ENCODE data around the gene AP4S1.

AP4S1 gene

DNA sequence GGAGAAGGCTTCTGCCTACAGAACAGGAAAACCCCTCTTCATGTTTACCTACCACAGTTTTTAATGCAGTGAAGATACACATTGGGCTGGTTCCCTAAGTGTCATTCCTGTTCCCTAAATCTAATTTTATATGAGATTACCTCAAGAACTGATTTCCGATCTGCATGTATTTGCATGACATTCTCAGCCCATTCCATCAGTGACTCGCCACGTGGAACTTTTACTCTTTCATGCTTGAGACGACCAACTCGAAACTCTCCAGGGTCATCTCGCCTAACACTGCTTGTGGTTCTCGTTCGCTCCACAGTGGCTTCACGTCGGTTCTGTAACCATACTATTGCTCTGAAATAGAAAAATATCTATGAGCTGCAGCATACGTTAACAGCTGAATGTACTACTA lies 83.8 kb downstream of the AP4S1 start:
- no peak for TF ChIP-seq ZNF274 (IDR thresholded peaks at IDR 0.05; ENCODE audit: low read depth, low read length)
- H3K4me3 ChIP-seq (ENCODE audit: low read length) = no peak overlapping the region

DNA sequence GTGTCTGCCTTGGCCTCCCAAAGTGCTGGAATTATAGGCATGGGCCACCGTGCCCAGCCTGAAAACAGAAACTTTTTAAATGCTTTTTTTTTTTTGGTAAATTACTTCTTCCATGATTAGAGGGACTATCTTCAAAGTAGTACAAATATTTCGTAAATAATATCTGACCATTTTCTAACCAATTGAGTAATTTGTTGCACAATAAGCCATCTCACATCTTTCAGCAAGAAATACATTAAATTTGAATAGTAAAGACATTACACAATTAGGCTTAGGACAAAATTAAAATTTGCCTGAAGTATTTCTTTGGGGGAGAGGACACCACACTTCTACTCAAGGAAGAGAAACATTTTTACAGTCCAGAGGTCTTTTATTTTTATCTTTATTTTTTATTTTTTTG lies 85.4 kb downstream of the AP4S1 start:
- no peak overlapping the region for H3K4me3 ChIP-seq (ENCODE audit: low read length)
- no peak for TF ChIP-seq ZNF274 (IDR thresholded peaks at IDR 0.05; ENCODE audit: low read depth, low read length)

DNA sequence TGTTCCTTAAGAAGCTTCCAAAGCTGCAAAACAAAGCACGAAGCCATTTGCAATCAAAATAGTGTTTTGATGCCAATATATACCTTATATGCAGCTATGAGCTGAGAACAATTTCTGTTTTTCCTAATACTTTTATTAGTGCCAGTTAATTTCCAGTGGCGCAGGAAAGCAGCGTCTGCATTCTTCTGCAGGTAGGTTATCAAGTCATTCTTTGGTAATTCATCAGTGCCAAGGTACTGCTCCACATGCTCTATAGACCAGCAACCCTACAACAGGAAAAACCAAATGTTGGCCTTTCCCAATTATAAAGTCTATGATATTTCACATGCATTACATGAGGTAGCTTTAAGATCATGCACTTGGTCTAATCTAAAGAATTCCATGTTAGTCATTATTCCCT lies 88.3 kb downstream of the AP4S1 start:
- no peak overlapping the region for H3K4me3 ChIP-seq (ENCODE audit: low read length)
- no peak for TF ChIP-seq ZNF274 (IDR thresholded peaks at IDR 0.05; ENCODE audit: low read depth, low read length)

DNA sequence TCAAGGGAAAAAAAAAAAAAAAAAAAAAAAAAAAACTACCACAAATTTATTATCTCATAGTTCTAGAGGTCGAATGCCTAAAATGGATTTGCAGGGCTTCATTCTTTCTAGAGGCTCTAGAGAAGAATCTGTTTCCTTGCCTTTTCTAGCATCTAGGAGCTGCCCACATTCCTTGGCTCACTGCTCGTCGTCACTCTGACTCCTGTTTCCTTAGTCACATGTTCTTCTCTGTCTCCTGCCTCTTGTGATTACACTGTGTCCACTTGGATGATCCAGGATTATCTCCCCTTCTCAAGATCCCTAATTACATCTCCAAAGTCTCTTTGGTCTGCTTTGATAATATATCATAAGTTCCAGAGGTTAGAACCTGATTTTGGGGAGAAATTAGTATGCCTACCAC lies 93.4 kb downstream of the AP4S1 start:
- no peak overlapping the region for H3K4me3 ChIP-seq (ENCODE audit: low read length)
- TF ChIP-seq ZNF274 (IDR thresholded peaks at IDR 0.05; ENCODE audit: low read depth, low read length) = no peak

DNA sequence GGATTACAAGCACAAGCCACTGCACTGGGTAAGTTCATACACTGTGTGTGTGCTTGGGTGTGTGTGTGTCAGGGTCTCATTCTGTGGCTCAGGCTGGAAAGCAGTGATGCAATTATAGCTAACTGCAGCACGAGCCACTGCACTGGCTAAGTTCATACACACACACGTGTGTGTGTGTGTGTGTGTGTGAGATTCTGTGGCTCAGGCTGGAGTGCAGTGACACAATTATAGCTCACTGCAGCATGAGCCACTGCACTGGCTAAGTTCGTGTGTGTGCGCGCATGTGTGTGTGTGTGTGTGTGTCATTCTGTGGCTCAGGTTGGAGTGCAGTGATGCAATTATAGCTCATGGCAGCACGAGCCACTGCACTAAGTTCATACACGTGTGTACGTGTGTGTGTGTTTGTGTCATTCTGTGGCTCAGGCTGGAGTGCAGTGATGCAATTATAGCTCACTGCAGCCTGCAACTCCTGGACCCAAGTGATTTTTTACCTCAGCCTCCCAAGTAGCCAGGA lies 96.7 kb downstream of the AP4S1 start:
- H3K4me3 ChIP-seq (ENCODE audit: low read length) = no peak overlapping the region
- no peak for TF ChIP-seq ZNF274 (IDR thresholded peaks at IDR 0.05; ENCODE audit: low read depth, low read length)

DNA sequence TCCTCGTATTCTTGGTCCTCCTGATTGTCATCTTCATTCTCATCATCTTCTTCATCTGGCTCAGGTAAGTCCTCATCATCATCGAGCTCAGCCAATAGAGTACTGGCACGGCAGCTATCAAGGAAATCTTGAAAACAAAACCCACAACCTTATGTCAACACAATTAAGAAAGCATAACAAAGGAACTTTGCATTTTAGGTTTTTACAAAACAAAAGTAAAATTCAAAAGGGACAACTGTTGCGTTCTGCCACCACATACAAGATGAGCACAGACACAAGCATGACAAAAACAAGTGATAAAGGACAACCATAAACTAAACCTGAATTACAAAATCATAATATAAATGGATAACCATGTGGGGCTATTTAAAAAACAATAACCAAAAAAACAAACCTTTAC lies 97.5 kb downstream of the AP4S1 start:
- TF ChIP-seq ZNF274 (IDR thresholded peaks at IDR 0.05; ENCODE audit: low read depth, low read length) = no peak
- H3K4me3 ChIP-seq (ENCODE audit: low read length) = no peak overlapping the region

DNA sequence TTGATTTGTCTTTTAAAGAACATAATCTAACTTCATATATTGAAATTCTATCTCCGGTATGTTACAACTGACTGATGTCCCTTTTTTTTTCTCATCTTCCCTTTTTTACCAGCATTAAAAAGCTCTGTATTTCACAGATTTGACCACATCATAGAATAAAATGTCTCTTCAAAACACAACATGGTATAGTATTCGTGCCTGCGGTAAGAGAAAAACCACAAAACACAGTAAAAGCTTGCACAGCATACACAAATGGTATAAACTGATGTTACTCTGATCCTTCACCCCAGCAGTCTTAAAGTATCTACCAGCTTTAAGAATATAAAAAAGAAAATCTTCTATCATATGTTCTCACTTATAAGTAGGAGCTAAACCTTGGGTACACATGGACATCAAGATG lies 98.7 kb downstream of the AP4S1 start:
- no peak overlapping the region for H3K4me3 ChIP-seq (ENCODE audit: low read length)
- TF ChIP-seq ZNF274 (IDR thresholded peaks at IDR 0.05; ENCODE audit: low read depth, low read length) = no peak

DNA sequence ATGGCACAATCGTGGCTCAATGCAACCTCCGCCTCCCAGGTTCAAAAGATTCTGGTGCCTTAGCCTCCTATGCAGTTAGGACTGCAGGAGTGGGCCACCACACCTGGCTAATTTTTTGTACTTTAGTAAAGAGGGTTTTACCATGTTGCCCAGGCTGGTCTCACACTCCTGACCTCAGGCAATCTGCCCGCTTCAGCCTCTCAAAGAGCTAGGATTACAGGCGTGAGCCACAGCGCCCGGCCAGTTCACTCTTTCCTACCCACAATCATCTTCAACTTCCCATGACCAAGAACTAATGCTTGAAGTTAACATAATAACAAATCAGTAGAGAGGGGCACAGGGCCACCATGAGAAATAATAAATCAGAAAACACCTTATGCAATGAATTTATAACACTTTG lies 99.8 kb downstream of the AP4S1 start:
- no peak for TF ChIP-seq ZNF274 (IDR thresholded peaks at IDR 0.05; ENCODE audit: low read depth, low read length)
- no peak overlapping the region for H3K4me3 ChIP-seq (ENCODE audit: low read length)

DNA sequence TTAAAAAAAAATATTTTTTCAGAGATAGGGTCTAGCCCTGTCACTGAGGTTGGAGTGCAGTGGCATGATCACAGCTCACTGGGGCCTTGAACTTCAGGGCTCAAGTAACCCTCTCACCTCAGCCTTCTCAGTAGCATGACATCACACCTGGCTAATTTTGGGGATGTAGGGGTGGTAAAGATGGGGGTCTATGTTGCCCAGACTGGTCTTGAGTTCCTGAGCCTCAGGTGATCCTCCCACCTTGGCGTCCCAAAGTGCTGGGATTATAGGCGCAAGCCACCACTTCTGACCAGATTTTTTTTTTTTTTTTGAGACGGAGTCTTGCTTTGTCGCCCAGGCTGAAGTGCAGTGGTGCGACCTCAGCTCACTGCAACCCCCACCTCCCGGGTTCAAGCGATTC lies 101.2 kb downstream of the AP4S1 start:
- no peak overlapping the region for H3K4me3 ChIP-seq (ENCODE audit: low read length)
- TF ChIP-seq ZNF274 (IDR thresholded peaks at IDR 0.05; ENCODE audit: low read depth, low read length) = no peak

DNA sequence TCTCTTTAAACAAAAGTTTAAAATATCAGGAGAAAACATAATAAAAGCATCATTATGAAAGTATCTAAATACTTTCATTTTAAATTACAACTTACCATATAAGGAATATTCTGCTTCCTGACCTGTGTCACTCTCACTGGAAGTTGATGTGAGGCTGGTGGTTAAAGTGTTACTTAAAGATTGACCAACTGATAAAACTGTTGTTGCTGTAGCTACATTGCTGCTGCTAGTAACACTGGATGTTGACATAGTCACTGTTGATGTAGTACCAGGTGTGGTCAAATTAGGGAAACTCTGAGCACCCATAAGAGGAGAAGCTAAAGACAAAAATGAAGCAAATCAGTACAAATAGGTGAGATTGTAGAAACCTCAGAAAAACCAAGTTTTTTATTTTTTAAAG lies 102.2 kb downstream of the AP4S1 start:
- no peak overlapping the region for H3K4me3 ChIP-seq (ENCODE audit: low read length)
- TF ChIP-seq ZNF274 (IDR thresholded peaks at IDR 0.05; ENCODE audit: low read depth, low read length) = no peak

DNA sequence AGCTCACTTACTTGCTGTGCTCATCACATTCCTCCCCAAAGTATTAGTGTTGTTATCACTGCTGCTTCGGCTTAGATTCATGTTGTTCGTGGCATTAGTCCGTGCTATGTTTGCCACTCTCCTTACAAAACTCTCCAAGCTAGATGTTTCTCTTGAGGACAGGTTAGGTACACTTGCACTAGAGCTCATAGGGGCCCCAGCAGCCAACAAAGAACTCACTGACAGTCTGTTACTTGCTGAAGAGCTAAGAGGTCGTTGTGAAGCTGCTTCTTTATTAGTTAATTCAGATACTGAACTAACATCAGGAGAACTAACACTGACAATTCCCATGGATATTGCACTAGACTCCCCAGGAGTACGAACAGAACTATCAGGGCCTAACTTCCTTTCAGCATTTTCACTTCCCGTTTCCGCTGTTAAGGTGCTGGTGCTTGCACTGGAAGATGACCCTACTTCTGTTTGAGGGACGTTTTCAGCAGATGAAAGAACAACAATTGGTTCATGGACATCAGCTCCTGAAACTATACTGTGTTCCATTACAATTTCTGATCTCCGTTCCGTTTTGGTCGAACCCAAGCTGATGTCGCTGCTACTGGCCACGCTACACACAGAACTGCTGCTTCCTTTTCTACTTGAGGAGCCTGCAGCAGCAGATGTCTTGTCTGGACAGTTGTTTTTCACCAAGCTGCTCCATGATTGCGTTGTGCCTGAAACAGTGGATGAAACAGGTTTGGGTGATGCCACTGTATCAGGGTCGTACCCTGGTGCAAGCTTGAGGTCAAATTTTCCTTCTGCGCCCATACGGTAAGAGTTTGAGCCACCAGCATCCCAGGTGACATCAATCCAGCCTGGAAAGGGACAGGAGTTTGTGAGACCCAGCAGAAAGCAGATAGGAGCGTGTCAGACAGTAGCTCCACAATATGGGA lies 103.4 kb downstream of the AP4S1 start:
- H3K4me3 ChIP-seq (ENCODE audit: low read length) = no peak overlapping the region
- TF ChIP-seq ZNF274 (IDR thresholded peaks at IDR 0.05; ENCODE audit: low read depth, low read length) = no peak

DNA sequence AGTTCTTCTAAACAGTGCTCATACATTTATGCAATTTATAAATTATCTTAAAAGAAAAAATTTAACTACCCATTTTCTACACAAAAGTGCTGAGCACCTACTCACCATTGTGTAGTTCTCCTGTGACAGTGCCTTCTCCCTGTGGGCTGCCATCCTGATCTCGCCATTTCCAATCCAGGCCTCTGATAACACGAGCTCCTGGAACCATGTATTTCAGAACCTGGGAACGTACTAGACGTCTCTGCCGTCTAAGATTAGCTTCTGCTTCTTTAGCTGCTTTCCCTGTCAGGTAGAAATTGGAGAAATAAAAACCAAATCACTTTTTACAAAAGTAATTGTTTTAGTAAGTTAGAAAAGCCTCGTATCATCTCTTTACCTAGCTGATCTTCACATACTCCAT lies 107.7 kb downstream of the AP4S1 start:
- no peak overlapping the region for H3K4me3 ChIP-seq (ENCODE audit: low read length)
- TF ChIP-seq ZNF274 (IDR thresholded peaks at IDR 0.05; ENCODE audit: low read depth, low read length) = no peak

DNA sequence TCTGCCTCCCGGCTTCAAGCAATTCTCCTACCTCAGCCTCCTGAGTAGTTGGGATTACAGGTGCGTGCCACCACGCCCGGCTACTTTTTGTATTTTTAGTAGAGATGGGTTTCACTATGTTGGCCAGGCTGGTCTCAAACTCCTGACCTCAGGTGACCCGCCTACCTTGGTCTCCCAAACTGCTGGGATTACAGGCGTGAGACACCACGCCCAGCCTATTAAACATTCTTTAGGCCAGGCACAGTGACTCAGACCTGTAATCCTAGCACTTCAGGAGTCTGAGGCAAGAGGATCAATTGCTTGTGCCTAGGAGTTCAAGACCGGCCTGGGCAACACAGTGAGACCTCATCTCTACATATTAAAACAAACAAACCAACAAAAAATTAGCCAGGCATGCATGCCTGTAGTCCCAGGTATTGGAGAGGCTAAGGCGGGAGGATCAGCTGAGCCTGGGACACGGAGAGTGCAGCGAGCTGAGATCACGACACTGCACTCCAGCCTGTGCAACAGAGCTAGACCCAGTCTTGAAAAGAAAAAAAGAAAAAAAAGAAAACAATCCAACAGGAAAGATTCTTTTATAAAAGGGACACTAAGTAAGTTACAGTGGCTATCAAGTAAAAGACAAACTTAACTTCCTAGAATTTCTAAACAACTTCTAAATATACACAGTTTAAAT lies 111.9 kb downstream of the AP4S1 start:
- TF ChIP-seq ZNF274 (IDR thresholded peaks at IDR 0.05; ENCODE audit: low read depth, low read length) = no peak
- no peak overlapping the region for H3K4me3 ChIP-seq (ENCODE audit: low read length)

DNA sequence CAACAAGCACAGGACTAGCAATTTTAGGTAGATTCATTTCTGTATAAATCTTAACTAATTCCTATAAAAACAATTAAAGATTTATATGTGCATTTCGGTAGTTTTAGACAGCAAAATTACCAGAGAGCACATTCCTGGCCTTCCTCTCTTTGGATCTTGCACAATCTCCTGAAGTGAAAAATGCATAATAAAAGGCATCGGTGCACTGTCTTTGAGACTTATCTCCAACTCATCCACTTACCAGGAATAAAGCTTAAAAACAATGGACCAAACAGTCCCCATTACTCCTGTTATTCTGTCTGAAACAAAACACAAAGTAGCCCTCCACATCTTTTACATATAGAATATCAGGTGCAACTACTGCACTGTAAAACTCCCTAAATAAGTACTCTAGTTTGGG lies 112.9 kb downstream of the AP4S1 start:
- TF ChIP-seq ZNF274 (IDR thresholded peaks at IDR 0.05; ENCODE audit: low read depth, low read length) = no peak
- no peak overlapping the region for H3K4me3 ChIP-seq (ENCODE audit: low read length)

DNA sequence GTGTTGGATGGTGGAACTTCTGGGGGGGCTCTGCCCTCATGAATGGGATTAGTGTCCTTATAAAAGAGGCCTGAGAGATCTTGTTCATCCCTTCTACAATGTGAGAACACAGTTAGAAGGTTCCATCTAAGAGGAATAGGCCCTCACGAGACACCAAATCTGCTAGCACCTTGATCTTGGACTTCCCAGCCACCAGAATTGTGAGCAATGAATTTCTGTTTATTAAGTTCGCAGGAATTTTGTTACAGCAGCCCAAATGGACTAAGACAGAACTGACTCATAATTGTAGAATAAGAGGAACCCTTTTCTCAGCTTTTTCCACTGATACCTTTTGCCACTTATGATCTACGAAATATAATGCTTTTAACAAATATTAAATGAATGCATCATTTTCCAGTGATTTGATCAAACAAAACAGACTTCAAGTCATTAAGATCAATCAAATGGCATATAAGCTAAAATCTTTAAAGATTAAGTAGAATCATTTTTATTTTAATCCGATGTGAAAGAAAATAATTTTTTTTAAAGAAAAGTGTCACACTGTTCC lies 113.9 kb downstream of the AP4S1 start:
- no peak overlapping the region for H3K4me3 ChIP-seq (ENCODE audit: low read length)
- TF ChIP-seq ZNF274 (IDR thresholded peaks at IDR 0.05; ENCODE audit: low read depth, low read length) = no peak

Measured in GM08714 (cell line).